Hippocampal formation (tissue), 2 donors: ENCODE measurements around the gene TRIP10.
"Not testable (repeated sequence)": the region's sequence is repeated elsewhere in the genome, so short reads cannot be mapped to it uniquely, and the experiment has no call there.

ENCODE experiments used
- DNase-seq, 2 donors: peaks; one replicate each; lab custom pipeline; 2025; lab: John Stamatoyannopoulos, UW

The TRIP10 gene

GRCh38 chr19:6743714-6744380, 4.4 kb downstream of the TRIP10 start:
- DNase-seq = no peak

GRCh38 chr19:6744381-6745301, 5.2 kb downstream of the TRIP10 start:
- DNase-seq = peak in 1 of 2 donors; percentile 45

GRCh38 chr19:6745965-6746364, 6.5 kb downstream of the TRIP10 start:
- no peak for DNase-seq

GRCh38 chr19:6748543-6748942, 9.1 kb downstream of the TRIP10 start:
- not testable (repeated sequence) for DNase-seq

GRCh38 chr19:6750062-6750461, 10.6 kb downstream of the TRIP10 start:
- DNase-seq = no peak

GRCh38 chr19:6751189-6751588, 11.7 kb downstream of the TRIP10 start:
- DNase-seq = no peak

- DNase-seq = no peak
Observed at GRCh38 chr19:6752256-6753177, 13.0 kb downstream of the TRIP10 start.

- no peak for DNase-seq
Observed at GRCh38 chr19:6753178-6754031, 13.9 kb downstream of the TRIP10 start.

- no peak for DNase-seq
Observed at GRCh38 chr19:6754136-6754535, 14.7 kb downstream of the TRIP10 start.

- no peak for DNase-seq
Observed at GRCh38 chr19:6754653-6755463, 15.4 kb downstream of the TRIP10 start.

GRCh38 chr19:6760606-6761005, 21.1 kb downstream of the TRIP10 start:
- DNase-seq = no peak

- DNase-seq = no peak
Observed at GRCh38 chr19:6761053-6761676, 21.7 kb downstream of the TRIP10 start.

- not testable (repeated sequence) for DNase-seq
Observed at GRCh38 chr19:6762253-6762797, 22.8 kb downstream of the TRIP10 start.

GRCh38 chr19:6765738-6766356, 26.4 kb downstream of the TRIP10 start:
- DNase-seq = no peak

- DNase-seq = no peak
Observed at GRCh38 chr19:6766357-6767080, 27.0 kb downstream of the TRIP10 start.

GRCh38 chr19:6767081-6767356, 27.5 kb downstream of the TRIP10 start:
- no peak for DNase-seq

- DNase-seq = peak in 1 of 2 donors; percentile 6
Observed at GRCh38 chr19:6767357-6768235, 28.1 kb downstream of the TRIP10 start, which contains the start of gene SH2D3A. Gene SH2D3A, minus strand, starts transcription at chr19:6767435. Its CDS starts 3,687 bp downstream, at chr19:6763748.
